Measurements from ENCODE around the gene AFAP1L2. TPM values are rescaled to one million over a fixed set of nuclear protein-coding genes. Genes with fewer than 3 reads are reported as not detected.

AFAP1L2 gene
- polyA plus RNA-seq, 1 donor from 2014 or later, result 0.88 TPM

DNA sequence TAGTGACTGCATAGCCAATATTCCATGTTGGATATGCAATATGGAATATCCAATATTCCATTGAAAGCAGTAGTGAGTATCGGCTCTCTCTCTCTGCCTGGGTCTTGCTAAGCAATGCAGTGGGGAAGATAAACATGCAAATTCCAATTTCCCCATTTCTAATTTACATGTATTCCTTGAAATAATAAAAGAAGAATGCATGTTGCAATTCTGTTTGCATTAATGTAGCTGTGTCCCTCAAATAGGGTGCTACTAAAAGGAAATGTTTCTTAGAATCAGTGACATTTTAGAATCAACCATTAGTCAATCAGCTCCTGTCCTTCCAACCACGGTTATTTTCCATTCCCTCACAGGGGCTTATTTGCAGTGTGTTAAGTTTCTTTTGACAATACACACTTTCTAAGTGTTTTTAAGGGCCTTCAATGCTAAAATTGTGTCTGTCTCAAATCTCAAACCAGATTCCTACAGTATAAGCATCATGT, 46.7 kb downstream of the AFAP1L2 start:
- H3K27ac ChIP-seq (ENCODE audit: low read length), result no peak overlapping the region

DNA sequence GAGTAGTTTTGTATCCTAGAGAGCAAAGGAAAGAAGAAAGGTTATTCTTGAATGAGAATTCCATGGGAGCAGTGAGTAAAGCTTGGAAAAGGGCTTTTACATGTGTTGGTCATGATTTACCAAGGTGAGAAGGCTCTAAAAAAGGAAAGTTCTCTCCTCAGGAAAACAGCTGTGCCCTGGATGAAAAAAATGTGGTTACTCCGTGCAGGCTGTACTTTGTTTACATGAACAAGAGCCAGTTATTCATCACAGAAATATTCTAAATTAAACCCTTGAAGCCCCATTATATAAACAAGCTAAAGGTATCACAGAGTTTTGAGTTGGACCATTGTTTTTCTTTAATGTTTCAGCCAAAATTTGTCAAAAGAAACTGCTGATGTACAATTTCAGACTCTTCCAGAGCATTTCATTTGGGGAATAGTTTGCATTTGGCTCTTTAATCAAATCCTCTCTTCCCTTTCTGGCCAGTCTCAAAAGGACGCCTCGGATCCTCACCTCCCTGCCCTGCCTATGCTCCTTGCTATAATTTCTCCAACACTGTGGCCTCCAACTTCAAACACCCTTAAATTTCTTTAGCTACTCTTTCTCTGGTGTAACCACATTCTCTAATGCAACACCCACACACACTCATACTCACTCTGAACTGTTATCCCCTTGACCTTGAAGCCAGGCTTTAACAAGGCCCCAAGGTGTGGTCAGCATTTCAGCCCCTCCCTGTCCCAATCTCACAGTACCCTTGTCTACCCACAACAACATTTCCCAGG, 47.4 kb downstream of the AFAP1L2 start:
- no peak overlapping the region for H2AFZ ChIP-seq (ENCODE audit: low read depth, low read length)
- H3K27me3 ChIP-seq (ENCODE audit: insufficient read depth, low read depth, low read length), result no peaks in the 10 kb centered on the region
- no peaks in the 10 kb centered on the region for H3K9me2 ChIP-seq (ENCODE audit: insufficient read depth, low read length)
- H3K4me3 ChIP-seq (ENCODE audit: low read length), result no peak overlapping the region
- H3F3A ChIP-seq (ENCODE audit: insufficient read depth, low read length, poor library complexity, severe bottlenecking), result no peaks in the 10 kb centered on the region
- no peak overlapping the region for H3K9ac ChIP-seq (ENCODE audit: low read length)
- H3K36me3 ChIP-seq (ENCODE audit: insufficient read depth, low read length), result no peaks in the 10 kb centered on the region
- TF ChIP-seq EP300 (conservative IDR thresholded peaks at IDR 0.05; ENCODE audit: poor library complexity, severe bottlenecking) (no peak), SMC3 (conservative IDR thresholded peaks at IDR 0.05; ENCODE audit: poor library complexity) (no peak), POLR2AphosphoS5 (IDR thresholded peaks at IDR 0.05) (no peak), MXI1 (conservative IDR thresholded peaks at IDR 0.05; ENCODE audit: poor library complexity, severe bottlenecking) (no peak), EZH2 (IDR thresholded peaks at IDR 0.05; ENCODE audit: borderline replicate concordance, insufficient read depth, low read length, poor library complexity, severe bottlenecking) (no peak), TAF1 (IDR thresholded peaks at IDR 0.05; ENCODE audit: low read depth) (no peak), RAD21 (conservative IDR thresholded peaks at IDR 0.05) (no peak)
- TF ChIP-seq, protein P1, sequence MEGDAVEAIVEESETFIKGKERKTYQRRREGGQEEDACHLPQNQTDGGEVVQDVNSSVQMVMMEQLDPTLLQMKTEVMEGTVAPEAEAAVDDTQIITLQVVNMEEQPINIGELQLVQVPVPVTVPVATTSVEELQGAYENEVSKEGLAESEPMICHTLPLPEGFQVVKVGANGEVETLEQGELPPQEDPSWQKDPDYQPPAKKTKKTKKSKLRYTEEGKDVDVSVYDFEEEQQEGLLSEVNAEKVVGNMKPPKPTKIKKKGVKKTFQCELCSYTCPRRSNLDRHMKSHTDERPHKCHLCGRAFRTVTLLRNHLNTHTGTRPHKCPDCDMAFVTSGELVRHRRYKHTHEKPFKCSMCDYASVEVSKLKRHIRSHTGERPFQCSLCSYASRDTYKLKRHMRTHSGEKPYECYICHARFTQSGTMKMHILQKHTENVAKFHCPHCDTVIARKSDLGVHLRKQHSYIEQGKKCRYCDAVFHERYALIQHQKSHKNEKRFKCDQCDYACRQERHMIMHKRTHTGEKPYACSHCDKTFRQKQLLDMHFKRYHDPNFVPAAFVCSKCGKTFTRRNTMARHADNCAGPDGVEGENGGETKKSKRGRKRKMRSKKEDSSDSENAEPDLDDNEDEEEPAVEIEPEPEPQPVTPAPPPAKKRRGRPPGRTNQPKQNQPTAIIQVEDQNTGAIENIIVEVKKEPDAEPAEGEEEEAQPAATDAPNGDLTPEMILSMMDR (IDR thresholded peaks at IDR 0.05; ENCODE audit: poor library complexity, severe bottlenecking), result no peak
- TF ChIP-seq, protein P2, sequence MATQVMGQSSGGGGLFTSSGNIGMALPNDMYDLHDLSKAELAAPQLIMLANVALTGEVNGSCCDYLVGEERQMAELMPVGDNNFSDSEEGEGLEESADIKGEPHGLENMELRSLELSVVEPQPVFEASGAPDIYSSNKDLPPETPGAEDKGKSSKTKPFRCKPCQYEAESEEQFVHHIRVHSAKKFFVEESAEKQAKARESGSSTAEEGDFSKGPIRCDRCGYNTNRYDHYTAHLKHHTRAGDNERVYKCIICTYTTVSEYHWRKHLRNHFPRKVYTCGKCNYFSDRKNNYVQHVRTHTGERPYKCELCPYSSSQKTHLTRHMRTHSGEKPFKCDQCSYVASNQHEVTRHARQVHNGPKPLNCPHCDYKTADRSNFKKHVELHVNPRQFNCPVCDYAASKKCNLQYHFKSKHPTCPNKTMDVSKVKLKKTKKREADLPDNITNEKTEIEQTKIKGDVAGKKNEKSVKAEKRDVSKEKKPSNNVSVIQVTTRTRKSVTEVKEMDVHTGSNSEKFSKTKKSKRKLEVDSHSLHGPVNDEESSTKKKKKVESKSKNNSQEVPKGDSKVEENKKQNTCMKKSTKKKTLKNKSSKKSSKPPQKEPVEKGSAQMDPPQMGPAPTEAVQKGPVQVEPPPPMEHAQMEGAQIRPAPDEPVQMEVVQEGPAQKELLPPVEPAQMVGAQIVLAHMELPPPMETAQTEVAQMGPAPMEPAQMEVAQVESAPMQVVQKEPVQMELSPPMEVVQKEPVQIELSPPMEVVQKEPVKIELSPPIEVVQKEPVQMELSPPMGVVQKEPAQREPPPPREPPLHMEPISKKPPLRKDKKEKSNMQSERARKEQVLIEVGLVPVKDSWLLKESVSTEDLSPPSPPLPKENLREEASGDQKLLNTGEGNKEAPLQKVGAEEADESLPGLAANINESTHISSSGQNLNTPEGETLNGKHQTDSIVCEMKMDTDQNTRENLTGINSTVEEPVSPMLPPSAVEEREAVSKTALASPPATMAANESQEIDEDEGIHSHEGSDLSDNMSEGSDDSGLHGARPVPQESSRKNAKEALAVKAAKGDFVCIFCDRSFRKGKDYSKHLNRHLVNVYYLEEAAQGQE (IDR thresholded peaks at IDR 0.05; ENCODE audit: borderline replicate concordance), result no peak
- H4K20me1 ChIP-seq (ENCODE audit: insufficient read depth), result no peaks in the 10 kb centered on the region
- no peaks in the 10 kb centered on the region for H3K9me3 ChIP-seq (ENCODE audit: low read length)
- H3K79me2 ChIP-seq (replicated peaks; ENCODE audit: insufficient read depth, low read length), result no peaks in the 10 kb centered on the region
- H3K4me2 ChIP-seq (ENCODE audit: low read length), result no peak overlapping the region
- no peak overlapping the region for H3K27ac ChIP-seq (ENCODE audit: low read length)

More for the DNA sequence above, 46.7 kb downstream of the AFAP1L2 start:
- Histone ChIP-seq H2AFZ (ENCODE audit: low read depth, low read length) (no peak overlapping the region), H3F3A (ENCODE audit: insufficient read depth, low read length, poor library complexity, severe bottlenecking) (no peaks in the 10 kb centered on the region), H3K27me3 (ENCODE audit: insufficient read depth, low read depth, low read length) (no peaks in the 10 kb centered on the region), H3K36me3 (ENCODE audit: insufficient read depth, low read length) (no peaks in the 10 kb centered on the region), H4K20me1 (ENCODE audit: insufficient read depth) (no peaks in the 10 kb centered on the region), H3K9me3 (ENCODE audit: low read length) (no peaks in the 10 kb centered on the region), H3K9me2 (ENCODE audit: insufficient read depth, low read length) (no peaks in the 10 kb centered on the region), H3K4me2 (ENCODE audit: low read length) (no peak overlapping the region), H3K4me3 (ENCODE audit: low read length) (no peak overlapping the region), H3K79me2 (replicated peaks; ENCODE audit: insufficient read depth, low read length) (no peaks in the 10 kb centered on the region), H3K9ac (ENCODE audit: low read length) (no peak overlapping the region)
- no peak for TF ChIP-seq SMC3 (conservative IDR thresholded peaks at IDR 0.05; ENCODE audit: poor library complexity)

All from neural cell (in vitro differentiated cells).